ENCODE measurements around the gene CALCOCO1. TPM values are rescaled to one million over a fixed set of nuclear protein-coding genes. Genes with fewer than 3 reads are reported as not detected.

The CALCOCO1 gene
- total and polyA plus RNA-seq, 9 of the 15 experiments (the other 6 are each of a cell fraction or from before 2014, with no cell fraction given) = 1.9 to 31.8 (median 11.0) TPM

DNA sequence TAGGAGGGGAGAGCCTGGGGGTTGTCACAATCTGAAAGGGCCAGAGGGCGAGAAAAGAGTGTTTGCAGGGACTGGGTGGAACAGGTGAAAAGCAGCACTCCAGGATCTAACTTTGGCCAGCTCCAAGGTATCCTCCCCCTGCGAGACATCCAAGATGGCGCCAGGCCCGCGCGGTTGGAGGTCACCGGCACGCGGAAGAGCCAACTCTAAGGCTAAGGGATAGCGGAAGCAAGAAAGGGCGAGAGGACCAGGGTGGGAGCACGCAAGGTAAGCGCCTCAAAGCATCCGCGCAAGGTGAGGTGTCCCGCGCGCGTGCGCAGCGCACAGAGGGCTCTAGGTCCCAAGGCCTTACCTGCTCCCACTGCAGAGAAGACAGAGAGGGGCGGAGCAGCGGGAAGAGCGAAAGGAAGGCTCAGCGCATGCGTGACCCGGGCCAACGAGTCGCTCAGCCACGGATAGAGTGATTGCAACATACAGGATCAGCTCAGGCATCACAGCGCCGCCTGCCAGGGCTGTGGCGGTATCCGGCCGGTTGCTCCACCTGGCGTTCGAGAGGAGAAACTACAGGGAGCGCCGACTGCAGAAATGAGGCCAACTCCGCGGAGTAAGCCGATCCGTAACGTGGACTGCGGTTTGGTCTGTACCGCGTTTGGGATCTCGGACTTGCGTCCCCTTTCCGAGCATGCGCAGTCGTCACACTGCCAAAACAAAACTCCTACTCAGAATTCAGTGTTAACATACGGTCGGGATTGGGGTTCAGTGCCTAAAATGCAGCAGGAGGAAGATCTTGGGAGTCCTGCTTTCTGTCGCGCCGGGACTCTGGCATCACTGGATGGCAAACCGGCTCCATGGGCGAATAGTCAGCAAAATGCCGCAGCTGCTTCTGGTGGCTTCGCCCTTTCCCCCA lies 51.3 kb downstream of the CALCOCO1 start, which contains the start of gene ATP5MC2 (continued):
- TF ChIP-seq ZNF232 (CRISPR knock-in tag; IDR thresholded peaks at IDR 0.05) (0 out of 2 replicates have a peak, but pooled peaks have one; percentile 84), ZEB2 (IDR thresholded peaks at IDR 0.05) (peak; percentile 72; the same call in 1 of the 2 replicates), PTBP1 (IDR thresholded peaks at IDR 0.05; ENCODE audit: low read depth, low read length) (no peak), HMGN3 (IDR thresholded peaks at IDR 0.05; ENCODE audit: borderline replicate concordance, extremely low read depth, insufficient read length, low read depth, low read length) (peak; percentile 13), NONO (IDR thresholded peaks at IDR 0.05; ENCODE audit: low read depth in 2 of 2, low read length in 1 of 2) (no peak), MYC (IDR thresholded peaks at IDR 0.05; ENCODE audit: low read depth, low read length) (peak; percentile 96), MYC (CRISPR knock-in tag; IDR thresholded peaks at IDR 0.05; ENCODE audit: borderline replicate concordance, low read depth) (peak; percentile 98), HDAC1 (IDR thresholded peaks at IDR 0.05) (peak in 1 of 2 experiments; percentile 96; a peak in 2 of 4 replicates), ZSCAN29 (IDR thresholded peaks at IDR 0.05) (no peak), GABPB2 (CRISPR knock-in tag; conservative IDR thresholded peaks at IDR 0.05) (no peak), CEBPG (CRISPR knock-in tag; IDR thresholded peaks at IDR 0.05) (peak; percentile 100), CEBPG (tag; conservative IDR thresholded peaks at IDR 0.05 in 1 of 2, IDR thresholded peaks at IDR 0.05 in 1 of 2) (peak; percentile 98 to 99), SRSF3 (IDR thresholded peaks at IDR 0.05; ENCODE audit: insufficient read depth, low read length) (no peak), SPI1 (IDR thresholded peaks at IDR 0.05; ENCODE audit: borderline replicate concordance, low read depth, low read length) (no peak), EZH2 (IDR thresholded peaks at IDR 0.05; ENCODE audit: borderline replicate concordance, low read depth, low read length) (no peak), ZNF785 (CRISPR knock-in tag; IDR thresholded peaks at IDR 0.05) (no peak)
- TF ChIP-seq, protein P1, sequence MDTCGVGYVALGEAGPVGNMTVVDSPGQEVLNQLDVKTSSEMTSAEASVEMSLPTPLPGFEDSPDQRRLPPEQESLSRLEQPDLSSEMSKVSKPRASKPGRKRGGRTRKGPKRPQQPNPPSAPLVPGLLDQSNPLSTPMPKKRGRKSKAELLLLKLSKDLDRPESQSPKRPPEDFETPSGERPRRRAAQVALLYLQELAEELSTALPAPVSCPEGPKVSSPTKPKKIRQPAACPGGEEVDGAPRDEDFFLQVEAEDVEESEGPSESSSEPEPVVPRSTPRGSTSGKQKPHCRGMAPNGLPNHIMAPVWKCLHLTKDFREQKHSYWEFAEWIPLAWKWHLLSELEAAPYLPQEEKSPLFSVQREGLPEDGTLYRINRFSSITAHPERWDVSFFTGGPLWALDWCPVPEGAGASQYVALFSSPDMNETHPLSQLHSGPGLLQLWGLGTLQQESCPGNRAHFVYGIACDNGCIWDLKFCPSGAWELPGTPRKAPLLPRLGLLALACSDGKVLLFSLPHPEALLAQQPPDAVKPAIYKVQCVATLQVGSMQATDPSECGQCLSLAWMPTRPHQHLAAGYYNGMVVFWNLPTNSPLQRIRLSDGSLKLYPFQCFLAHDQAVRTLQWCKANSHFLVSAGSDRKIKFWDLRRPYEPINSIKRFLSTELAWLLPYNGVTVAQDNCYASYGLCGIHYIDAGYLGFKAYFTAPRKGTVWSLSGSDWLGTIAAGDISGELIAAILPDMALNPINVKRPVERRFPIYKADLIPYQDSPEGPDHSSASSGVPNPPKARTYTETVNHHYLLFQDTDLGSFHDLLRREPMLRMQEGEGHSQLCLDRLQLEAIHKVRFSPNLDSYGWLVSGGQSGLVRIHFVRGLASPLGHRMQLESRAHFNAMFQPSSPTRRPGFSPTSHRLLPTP (IDR thresholded peaks at IDR 0.05; ENCODE audit: borderline replicate concordance, extremely low read depth, insufficient read length) = no peak
- TF ChIP-seq, protein P2, sequence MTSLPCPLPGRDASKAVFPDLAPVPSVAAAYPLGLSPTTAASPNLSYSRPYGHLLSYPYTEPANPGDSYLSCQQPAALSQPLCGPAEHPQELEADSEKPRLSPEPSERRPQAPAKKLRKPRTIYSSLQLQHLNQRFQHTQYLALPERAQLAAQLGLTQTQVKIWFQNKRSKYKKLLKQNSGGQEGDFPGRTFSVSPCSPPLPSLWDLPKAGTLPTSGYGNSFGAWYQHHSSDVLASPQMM (CRISPR knock-in tag; IDR thresholded peaks at IDR 0.05) = no peak
- TF ChIP-seq, protein P3, sequence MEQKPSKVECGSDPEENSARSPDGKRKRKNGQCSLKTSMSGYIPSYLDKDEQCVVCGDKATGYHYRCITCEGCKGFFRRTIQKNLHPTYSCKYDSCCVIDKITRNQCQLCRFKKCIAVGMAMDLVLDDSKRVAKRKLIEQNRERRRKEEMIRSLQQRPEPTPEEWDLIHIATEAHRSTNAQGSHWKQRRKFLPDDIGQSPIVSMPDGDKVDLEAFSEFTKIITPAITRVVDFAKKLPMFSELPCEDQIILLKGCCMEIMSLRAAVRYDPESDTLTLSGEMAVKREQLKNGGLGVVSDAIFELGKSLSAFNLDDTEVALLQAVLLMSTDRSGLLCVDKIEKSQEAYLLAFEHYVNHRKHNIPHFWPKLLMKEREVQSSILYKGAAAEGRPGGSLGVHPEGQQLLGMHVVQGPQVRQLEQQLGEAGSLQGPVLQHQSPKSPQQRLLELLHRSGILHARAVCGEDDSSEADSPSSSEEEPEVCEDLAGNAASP (IDR thresholded peaks at IDR 0.05) = no peak
- TF ChIP-seq, protein P4, sequence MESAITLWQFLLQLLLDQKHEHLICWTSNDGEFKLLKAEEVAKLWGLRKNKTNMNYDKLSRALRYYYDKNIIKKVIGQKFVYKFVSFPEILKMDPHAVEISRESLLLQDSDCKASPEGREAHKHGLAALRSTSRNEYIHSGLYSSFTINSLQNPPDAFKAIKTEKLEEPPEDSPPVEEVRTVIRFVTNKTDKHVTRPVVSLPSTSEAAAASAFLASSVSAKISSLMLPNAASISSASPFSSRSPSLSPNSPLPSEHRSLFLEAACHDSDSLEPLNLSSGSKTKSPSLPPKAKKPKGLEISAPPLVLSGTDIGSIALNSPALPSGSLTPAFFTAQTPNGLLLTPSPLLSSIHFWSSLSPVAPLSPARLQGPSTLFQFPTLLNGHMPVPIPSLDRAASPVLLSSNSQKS (CRISPR knock-in tag; IDR thresholded peaks at IDR 0.05) = no peak
